Measurements from ENCODE around the gene ESRRA.

- TF ChIP-seq CTCF (IDR thresholded peaks at IDR 0.05) (no peak), EP300 (IDR thresholded peaks at IDR 0.05) (no peak)
Observed at GRCh38 chr11:64321533-64321932, 16.2 kb downstream of the ESRRA start.

All from suprapubic skin (tissue), 3 donors.